Measurements from ENCODE around the gene SPG21.

SPG21 gene

DNA sequence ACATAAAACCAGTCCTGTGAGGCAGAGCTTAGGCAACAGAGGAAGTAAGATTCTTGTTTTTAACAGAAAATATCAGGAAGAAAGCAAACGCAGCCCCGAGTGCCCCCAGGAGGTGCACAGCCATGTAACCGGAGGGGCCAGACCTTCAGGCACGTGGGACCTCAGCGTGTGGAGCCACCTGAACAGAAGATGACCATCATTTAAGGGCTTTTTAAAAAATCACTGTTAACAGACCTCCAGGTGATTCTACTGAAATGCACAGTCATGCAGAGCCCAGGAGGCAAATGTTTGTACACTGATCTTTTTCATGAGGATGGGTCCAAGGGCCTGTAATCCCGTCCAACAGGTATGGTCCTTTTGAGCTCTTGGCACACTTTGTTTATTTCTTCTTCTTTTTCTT, 38.8 kb downstream of the SPG21 start:
- Histone ChIP-seq H3K4me3 (ENCODE audit: low read depth in 1 of 2, low read length in 2 of 2) (no peak overlapping the region), H3K79me2 (ENCODE audit: insufficient read depth, low read length) (no peaks in the 10 kb centered on the region), H4K20me1 (ENCODE audit: insufficient read depth, low read length) (no peaks in the 10 kb centered on the region), H3K36me3 (ENCODE audit: insufficient read depth, low read length) (peaks cover 7% of the 10 kb centered on the region; the same call in 1 of the 2 replicates), H3K4me1 (ENCODE audit: insufficient read depth, low read length) (no peaks in the 10 kb centered on the region), H3K27ac (ENCODE audit: low read length) (no peak overlapping the region), H3K4me2 (ENCODE audit: insufficient read depth, low read length) (no peak overlapping the region), H3K27me3 (ENCODE audit: insufficient read depth, low read length, poor library complexity) (no peaks in the 10 kb centered on the region), H3K9me3 (ENCODE audit: insufficient read depth, low read length, severe bottlenecking) (no peaks in the 10 kb centered on the region), H3K9ac (ENCODE audit: low read depth, low read length) (no peak overlapping the region), H2AFZ (ENCODE audit: low read depth, low read length) (no peak overlapping the region)
- DNase-seq (no peak), ATAC-seq (ENCODE audit: insufficient read depth, low read depth) (no peak)
- TF ChIP-seq EZH2 (IDR thresholded peaks at IDR 0.05; ENCODE audit: borderline replicate concordance, low read depth, low read length, severe bottlenecking): no peak
- TF ChIP-seq CTCF (IDR thresholded peaks at IDR 0.05; ENCODE audit: borderline replicate concordance, extremely low read depth, low read length, poor library complexity, severe bottlenecking): no peak

DNA sequence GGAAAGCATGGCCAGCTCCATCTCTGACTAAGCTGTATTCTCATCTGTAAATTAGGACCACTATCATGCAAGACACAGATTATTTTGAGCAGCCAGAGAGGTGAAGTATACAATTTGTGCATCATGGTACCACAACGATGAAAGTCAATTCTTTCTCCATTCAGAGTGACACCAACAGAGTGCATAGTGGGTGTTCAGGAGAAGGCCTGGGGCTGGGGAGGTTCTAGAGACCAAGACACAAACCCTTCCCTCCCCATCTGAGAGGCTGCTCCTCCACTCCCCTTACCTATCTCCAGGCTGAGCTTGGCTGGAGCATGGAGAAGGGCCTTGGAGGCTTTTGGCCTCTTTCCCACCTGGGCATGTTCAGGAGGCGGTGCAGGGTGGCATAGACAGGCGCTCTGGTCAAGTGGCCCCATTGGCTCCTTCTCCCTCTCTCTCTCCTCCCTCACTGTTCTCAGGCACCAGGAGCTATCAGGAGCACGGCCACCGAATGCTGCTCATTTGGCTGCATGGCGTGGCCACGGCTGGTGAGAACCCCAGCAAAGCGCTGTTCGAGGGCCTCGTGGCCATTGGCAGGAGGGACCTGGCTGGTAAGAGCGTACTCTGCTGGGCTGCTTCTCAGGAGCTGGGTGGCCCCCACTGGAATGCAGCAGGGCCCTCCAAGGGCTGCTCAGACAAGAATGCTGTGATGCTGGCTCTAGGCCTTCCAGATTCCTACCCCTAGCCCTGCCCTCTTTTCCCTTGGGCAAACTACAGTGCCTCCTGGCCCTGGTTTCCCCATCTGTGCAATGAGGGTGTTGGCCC, 40.1 kb downstream of the SPG21 start:
- Histone ChIP-seq H3K9me3 (ENCODE audit: insufficient read depth, low read length, severe bottlenecking) (no peaks in the 10 kb centered on the region), H4K20me1 (ENCODE audit: insufficient read depth, low read length) (no peaks in the 10 kb centered on the region), H2AFZ (ENCODE audit: low read depth, low read length) (no peak overlapping the region), H3K27ac (ENCODE audit: low read length) (no peak overlapping the region), H3K4me1 (ENCODE audit: insufficient read depth, low read length) (no peaks in the 10 kb centered on the region), H3K9ac (ENCODE audit: low read depth, low read length) (no peak overlapping the region), H3K4me3 (ENCODE audit: low read depth in 1 of 2, low read length in 2 of 2) (no peak overlapping the region), H3K27me3 (ENCODE audit: insufficient read depth, low read length, poor library complexity) (no peaks in the 10 kb centered on the region), H3K79me2 (ENCODE audit: insufficient read depth, low read length) (no peaks in the 10 kb centered on the region), H3K36me3 (ENCODE audit: insufficient read depth, low read length) (no peaks in the 10 kb centered on the region), H3K4me2 (ENCODE audit: insufficient read depth, low read length) (no peak overlapping the region)
- DNase-seq (no peak), ATAC-seq (ENCODE audit: insufficient read depth, low read depth) (no peak)
- TF ChIP-seq CTCF (IDR thresholded peaks at IDR 0.05; ENCODE audit: borderline replicate concordance, extremely low read depth, low read length, poor library complexity, severe bottlenecking) (no peak), EZH2 (IDR thresholded peaks at IDR 0.05; ENCODE audit: borderline replicate concordance, low read depth, low read length, severe bottlenecking) (no peak)

- no peaks in the 10 kb centered on the region for H3K4me1 ChIP-seq (ENCODE audit: insufficient read depth, low read length)
- H3K4me3 ChIP-seq (ENCODE audit: low read depth in 1 of 2, low read length in 2 of 2): no peak overlapping the region
- DNase-seq (no peak), ATAC-seq (ENCODE audit: insufficient read depth, low read depth) (no peak)
- H2AFZ ChIP-seq (ENCODE audit: low read depth, low read length): no peak overlapping the region
- H3K27me3 ChIP-seq (ENCODE audit: insufficient read depth, low read length, poor library complexity): no peaks in the 10 kb centered on the region
- no peaks in the 10 kb centered on the region for H3K9me3 ChIP-seq (ENCODE audit: insufficient read depth, low read length, severe bottlenecking)
- no peak overlapping the region for H3K4me2 ChIP-seq (ENCODE audit: insufficient read depth, low read length)
- no peaks in the 10 kb centered on the region for H3K36me3 ChIP-seq (ENCODE audit: insufficient read depth, low read length)
- H3K27ac ChIP-seq (ENCODE audit: low read length): no peak overlapping the region
- TF ChIP-seq EZH2 (IDR thresholded peaks at IDR 0.05; ENCODE audit: borderline replicate concordance, low read depth, low read length, severe bottlenecking): no peak
- TF ChIP-seq CTCF (IDR thresholded peaks at IDR 0.05; ENCODE audit: borderline replicate concordance, extremely low read depth, low read length, poor library complexity, severe bottlenecking): no peak
- H3K79me2 ChIP-seq (ENCODE audit: insufficient read depth, low read length): no peaks in the 10 kb centered on the region
- H3K9ac ChIP-seq (ENCODE audit: low read depth, low read length): no peak overlapping the region
- H4K20me1 ChIP-seq (ENCODE audit: insufficient read depth, low read length): no peaks in the 10 kb centered on the region
These were observed 40.8 kb downstream of the SPG21 start for GRCh38 chr15:64948916-64949315.

Data from DND-41 (cell line).